Epithelial cell of proximal tubule (primary cell): ENCODE data around the gene STRIP1. TPM values are rescaled to one million over a fixed set of nuclear protein-coding genes. Genes with fewer than 3 reads are reported as not detected.

ENCODE experiments used
- DNase-seq: peaks from one replicate; pipeline ENCODE4 v3.0.0-alpha.2; 2011; ENCODE audit warnings: low read depth
- H3K4me3 ChIP-seq: 2 replicates; pipeline ENCODE4 v1.5.1; 2011; ENCODE audit warnings: low read depth, mild to moderate bottlenecking, low read length
- CTCF ChIP-seq: conservative IDR thresholded peaks from 2 replicates; pipeline ENCODE4 v1.5.1; 2012; ENCODE audit warnings: low read depth, mild to moderate bottlenecking, low read length
- total RNA-seq: library from RNA; depleted of rRNA; stranded (reverse); fragments of >200 nt; gene quantifications from 2 replicates; pipeline ENCODE4 v1.2.3, GENCODE V29; 2015

The STRIP1 gene
- total RNA-seq, 1 donor from 2014 or later, result 28.9 TPM

- no peak for DNase-seq
- H3K4me3 ChIP-seq, result no peak overlapping the region
- TF ChIP-seq CTCF, result no peak
Observed at GRCh38 chr1:110102081-110102480, 67.7 kb downstream of the STRIP1 start.

Other genes with a start within 250 kb of the STRIP1 start
- 12.6 and 20.1 TPM in 2 replicates for gene CSF1, start 123.8 kb upstream of the STRIP1 start, total RNA-seq
- 46.4 and 54.9 TPM in 2 replicates for gene AHCYL1, start 49.9 kb upstream of the STRIP1 start, total RNA-seq
- not detected in 2 replicates for gene ALX3, start 36.0 kb downstream of the STRIP1 start, total RNA-seq
- not detected in 2 replicates for gene UBL4B, start 77.8 kb downstream of the STRIP1 start, total RNA-seq
- gene SLC6A17, start 115.9 kb downstream of the STRIP1 start, total RNA-seq, result 0.35 and 0.43 TPM in 2 replicates
- 2.1 and 4.2 TPM in 2 replicates for gene KCNC4, start 175.7 kb downstream of the STRIP1 start, total RNA-seq